VCaP (cell line): ENCODE results near the gene SYNE3.

Source experiments
- H3K27ac ChIP-seq: fragments of 450-650 bp; 2 replicates; pipeline ENCODE4 v1.5.1; 2017
- CTCF ChIP-seq: fragments of 450-650 bp; conservative IDR thresholded peaks from 2 replicates; pipeline ENCODE4 v1.5.1; 2017; ENCODE audit warnings: mild to moderate bottlenecking, moderate library complexity

SYNE3 gene

GRCh38 chr14:95533822-95534221 lies 17.4 kb upstream of the SYNE3 start:
- peak overlapping the region; percentile 88 for H3K27ac ChIP-seq

GRCh38 chr14:95533391-95533821 lies 17.0 kb upstream of the SYNE3 start:
- TF ChIP-seq CTCF: no peak
- peak overlapping the region; percentile 88 for H3K27ac ChIP-seq

More at GRCh38 chr14:95533822-95534221, 17.4 kb upstream of the SYNE3 start:
- TF ChIP-seq CTCF: no peak

GRCh38 chr14:95531969-95532368 lies 15.5 kb upstream of the SYNE3 start:
- peak overlapping the region; percentile 88; the same call in 1 of the 2 replicates for H3K27ac ChIP-seq
- TF ChIP-seq CTCF: no peak

- TF ChIP-seq CTCF: no peak
- H3K27ac ChIP-seq: no peak overlapping the region; the same call in 1 of the 2 replicates
Measured at GRCh38 chr14:95531473-95531872, 15.0 kb upstream of the SYNE3 start.

- no peak for TF ChIP-seq CTCF
- H3K27ac ChIP-seq: no peak overlapping the region
Measured at GRCh38 chr14:95530473-95531276, 14.2 kb upstream of the SYNE3 start.

- no peak overlapping the region for H3K27ac ChIP-seq
- TF ChIP-seq CTCF: no peak
Measured at GRCh38 chr14:95529216-95529615, 12.8 kb upstream of the SYNE3 start.

GRCh38 chr14:95527387-95528002 lies 11.0 kb upstream of the SYNE3 start:
- peak; percentile 80 for TF ChIP-seq CTCF
- H3K27ac ChIP-seq: no peak overlapping the region
